Neural cell (in vitro differentiated cells): ENCODE data around the gene C1orf50. TPM values are rescaled to one million over a fixed set of nuclear protein-coding genes. Genes with fewer than 3 reads are reported as not detected.

Experiments
- H2AFZ ChIP-seq: fragments of 200-600, 300-800 bp; sonication (generic), shearing (Covaris generic); 2 replicates; pipeline ENCODE4 v1.6.0; 2014; ENCODE audit warnings: low read depth, mild to moderate bottlenecking, antibody characterized with exemption, low read length, moderate library complexity
- H3F3A ChIP-seq: fragments of 200-600 bp; shearing (Covaris generic); 2 replicates; pipeline ENCODE4 v1.6.1; 2016; ENCODE audit warnings: mild to moderate bottlenecking, moderate library complexity, mixed read lengths, antibody characterized with exemption, low read length; ENCODE audit not compliant: insufficient read depth, poor library complexity, severe bottlenecking
- H3K27ac ChIP-seq: fragments of 200-600, 300-800 bp; sonication (generic), shearing (Covaris generic); 2 replicates; pipeline ENCODE4 v1.5.1; 2014; ENCODE audit warnings: mild to moderate bottlenecking, low read length, moderate library complexity
- H3K27me3 ChIP-seq: fragments of 300-800, 200-600 bp; sonication (generic), shearing (Covaris generic); 2 replicates; pipeline ENCODE4 v1.6.0; 2014; ENCODE audit warnings: mild to moderate bottlenecking, low read depth, low read length, moderate library complexity; ENCODE audit not compliant: insufficient read depth
- H3K36me3 ChIP-seq: fragments of 300-800, 200-600 bp; sonication (generic), shearing (Covaris generic); 2 replicates; pipeline ENCODE4 v1.5.1; 2014; ENCODE audit warnings: mild to moderate bottlenecking, antibody characterized with exemption, low read length, moderate library complexity; ENCODE audit not compliant: insufficient read depth
- H3K4me2 ChIP-seq: fragments of 300-800, 200-600 bp; sonication (generic), shearing (Covaris generic); 2 replicates; pipeline ENCODE4 v1.6.0; 2014; ENCODE audit warnings: mild to moderate bottlenecking, low read length
- H3K4me3 ChIP-seq: fragments of 300-800, 200-600 bp; sonication (generic), shearing (Covaris generic); 2 replicates; pipeline ENCODE4 v1.5.1; 2014; ENCODE audit warnings: mild to moderate bottlenecking, low read length, moderate library complexity
- H3K79me2 ChIP-seq: fragments of 200-600 bp; shearing (Covaris generic); replicated peaks from 2 replicates; pipeline ENCODE4 v1.6.0; 2014; ENCODE audit warnings: mild to moderate bottlenecking, low read length, moderate library complexity; ENCODE audit not compliant: insufficient read depth
- H3K9ac ChIP-seq: fragments of 300-800, 200-600 bp; sonication (generic), shearing (Covaris generic); 2 replicates; pipeline ENCODE4 v1.6.1; 2016; ENCODE audit warnings: mild to moderate bottlenecking, low read length, mixed read lengths
- H3K9me2 ChIP-seq: fragments of 200-600 bp; shearing (Covaris generic); 2 replicates; pipeline ENCODE4 v1.6.1; 2016; ENCODE audit warnings: mild to moderate bottlenecking, low read length, mixed read lengths; ENCODE audit not compliant: insufficient read depth
- H3K9me3 ChIP-seq: fragments of 200-600, 300-800 bp; sonication (generic), shearing (Covaris generic); 2 replicates; pipeline ENCODE4 v1.6.1; 2016; ENCODE audit warnings: mild to moderate bottlenecking, mixed run types, low read length, moderate library complexity, mixed read lengths
- H4K20me1 ChIP-seq: fragments of 200-600 bp; shearing (Covaris generic); 2 replicates; pipeline ENCODE4 v1.6.1; 2016; ENCODE audit warnings: mild to moderate bottlenecking, mixed run types; ENCODE audit not compliant: insufficient read depth
- EZH2 ChIP-seq: fragments of 200-600, 300-800 bp; shearing (Covaris generic), sonication (generic); IDR thresholded peaks from 2 replicates; pipeline ENCODE4 v1.6.1; 2014; ENCODE audit warnings: antibody characterized with exemption, low read length, borderline replicate concordance, mild to moderate bottlenecking; ENCODE audit not compliant: insufficient read depth, poor library complexity, severe bottlenecking
- MXI1 ChIP-seq: fragments of 450-650 bp; conservative IDR thresholded peaks from 2 replicates; pipeline ENCODE4 v1.6.1; 2014; ENCODE audit warnings: antibody characterized with exemption, mild to moderate bottlenecking; ENCODE audit not compliant: poor library complexity, severe bottlenecking
- POLR2AphosphoS5 ChIP-seq: IDR thresholded peaks from 2 replicates; pipeline ENCODE4 v1.6.1; 2012
- RAD21 ChIP-seq: fragments of 450-650 bp; conservative IDR thresholded peaks from 2 replicates; pipeline ENCODE4 v1.6.1; 2014; ENCODE audit warnings: antibody characterized with exemption, mild to moderate bottlenecking, moderate library complexity
- SMC3 ChIP-seq: fragments of 450-650 bp; conservative IDR thresholded peaks from 2 replicates; pipeline ENCODE4 v1.6.1; 2014; ENCODE audit warnings: antibody characterized with exemption, mild to moderate bottlenecking, moderate library complexity; ENCODE audit not compliant: poor library complexity
- TAF1 ChIP-seq: IDR thresholded peaks from 2 replicates; pipeline ENCODE4 v1.6.1; 2012; ENCODE audit warnings: low read depth
- polyA plus RNA-seq: library from polyadenylated mRNA; depleted of rRNA; stranded (reverse); fragments of >200 nt; gene quantifications from 2 replicates; pipeline ENCODE4 v1.2.3, GENCODE V29; 2014
- TF ChIP-seq, protein P1 (sequence below): IDR thresholded peaks from 2 replicates; pipeline ENCODE4 v1.6.1; 2012; ENCODE audit warnings: borderline replicate concordance
- TF ChIP-seq, protein P2 (sequence below): fragments of 450-650 bp; IDR thresholded peaks from 2 replicates; pipeline ENCODE4 v1.5.1; 2014; ENCODE audit warnings: antibody characterized with exemption, mild to moderate bottlenecking, moderate library complexity; ENCODE audit not compliant: poor library complexity, severe bottlenecking

The C1orf50 gene
- polyA plus RNA-seq, 1 donor from 2014 or later, result 26.7 TPM

DNA sequence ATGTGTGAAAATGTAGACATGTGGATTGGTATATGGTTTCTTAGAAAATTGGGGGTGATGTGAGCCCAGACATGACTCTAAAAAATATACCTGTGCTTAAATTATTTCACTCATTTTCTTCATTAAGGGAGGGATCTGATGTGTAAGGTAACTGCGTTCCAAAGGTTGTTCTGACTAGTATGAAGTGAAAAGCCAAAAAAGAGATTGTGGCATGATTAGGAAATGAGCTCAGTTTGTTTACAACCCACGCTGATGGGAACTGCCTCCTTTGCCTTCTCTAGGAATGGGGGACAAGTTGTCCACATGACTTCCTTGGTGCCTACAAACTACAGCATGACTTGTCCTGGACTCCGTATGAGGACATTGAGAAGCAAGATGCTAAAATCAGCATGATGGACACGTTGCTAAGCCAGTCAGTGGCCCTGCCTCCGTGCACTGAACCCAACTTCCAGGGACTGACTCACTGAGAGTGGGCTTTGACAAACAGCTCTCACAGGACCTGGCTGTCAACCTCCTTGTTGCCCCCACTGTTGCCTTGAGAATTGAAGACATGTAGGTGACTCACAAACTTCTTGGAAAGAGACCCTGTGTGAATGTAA lies 8.0 kb downstream of the C1orf50 start:
- Histone ChIP-seq H3K9me2 (no peaks in the 10 kb centered on the region), H3K27me3 (no peaks in the 10 kb centered on the region), H3K9ac (no peak overlapping the region), H3K36me3 (peaks cover 15% of the 10 kb centered on the region), H2AFZ (no peak overlapping the region), H3K27ac (no peak overlapping the region), H3K4me2 (no peak overlapping the region), H3F3A (no peaks in the 10 kb centered on the region), H3K9me3 (no peaks in the 10 kb centered on the region), H3K79me2 (peaks cover 20% of the 10 kb centered on the region), H4K20me1 (no peaks in the 10 kb centered on the region), H3K4me3 (no peak overlapping the region)
- no peak for TF ChIP-seq SMC3
- TF ChIP-seq, protein P1, sequence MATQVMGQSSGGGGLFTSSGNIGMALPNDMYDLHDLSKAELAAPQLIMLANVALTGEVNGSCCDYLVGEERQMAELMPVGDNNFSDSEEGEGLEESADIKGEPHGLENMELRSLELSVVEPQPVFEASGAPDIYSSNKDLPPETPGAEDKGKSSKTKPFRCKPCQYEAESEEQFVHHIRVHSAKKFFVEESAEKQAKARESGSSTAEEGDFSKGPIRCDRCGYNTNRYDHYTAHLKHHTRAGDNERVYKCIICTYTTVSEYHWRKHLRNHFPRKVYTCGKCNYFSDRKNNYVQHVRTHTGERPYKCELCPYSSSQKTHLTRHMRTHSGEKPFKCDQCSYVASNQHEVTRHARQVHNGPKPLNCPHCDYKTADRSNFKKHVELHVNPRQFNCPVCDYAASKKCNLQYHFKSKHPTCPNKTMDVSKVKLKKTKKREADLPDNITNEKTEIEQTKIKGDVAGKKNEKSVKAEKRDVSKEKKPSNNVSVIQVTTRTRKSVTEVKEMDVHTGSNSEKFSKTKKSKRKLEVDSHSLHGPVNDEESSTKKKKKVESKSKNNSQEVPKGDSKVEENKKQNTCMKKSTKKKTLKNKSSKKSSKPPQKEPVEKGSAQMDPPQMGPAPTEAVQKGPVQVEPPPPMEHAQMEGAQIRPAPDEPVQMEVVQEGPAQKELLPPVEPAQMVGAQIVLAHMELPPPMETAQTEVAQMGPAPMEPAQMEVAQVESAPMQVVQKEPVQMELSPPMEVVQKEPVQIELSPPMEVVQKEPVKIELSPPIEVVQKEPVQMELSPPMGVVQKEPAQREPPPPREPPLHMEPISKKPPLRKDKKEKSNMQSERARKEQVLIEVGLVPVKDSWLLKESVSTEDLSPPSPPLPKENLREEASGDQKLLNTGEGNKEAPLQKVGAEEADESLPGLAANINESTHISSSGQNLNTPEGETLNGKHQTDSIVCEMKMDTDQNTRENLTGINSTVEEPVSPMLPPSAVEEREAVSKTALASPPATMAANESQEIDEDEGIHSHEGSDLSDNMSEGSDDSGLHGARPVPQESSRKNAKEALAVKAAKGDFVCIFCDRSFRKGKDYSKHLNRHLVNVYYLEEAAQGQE, result no peak
- TF ChIP-seq, protein P2, sequence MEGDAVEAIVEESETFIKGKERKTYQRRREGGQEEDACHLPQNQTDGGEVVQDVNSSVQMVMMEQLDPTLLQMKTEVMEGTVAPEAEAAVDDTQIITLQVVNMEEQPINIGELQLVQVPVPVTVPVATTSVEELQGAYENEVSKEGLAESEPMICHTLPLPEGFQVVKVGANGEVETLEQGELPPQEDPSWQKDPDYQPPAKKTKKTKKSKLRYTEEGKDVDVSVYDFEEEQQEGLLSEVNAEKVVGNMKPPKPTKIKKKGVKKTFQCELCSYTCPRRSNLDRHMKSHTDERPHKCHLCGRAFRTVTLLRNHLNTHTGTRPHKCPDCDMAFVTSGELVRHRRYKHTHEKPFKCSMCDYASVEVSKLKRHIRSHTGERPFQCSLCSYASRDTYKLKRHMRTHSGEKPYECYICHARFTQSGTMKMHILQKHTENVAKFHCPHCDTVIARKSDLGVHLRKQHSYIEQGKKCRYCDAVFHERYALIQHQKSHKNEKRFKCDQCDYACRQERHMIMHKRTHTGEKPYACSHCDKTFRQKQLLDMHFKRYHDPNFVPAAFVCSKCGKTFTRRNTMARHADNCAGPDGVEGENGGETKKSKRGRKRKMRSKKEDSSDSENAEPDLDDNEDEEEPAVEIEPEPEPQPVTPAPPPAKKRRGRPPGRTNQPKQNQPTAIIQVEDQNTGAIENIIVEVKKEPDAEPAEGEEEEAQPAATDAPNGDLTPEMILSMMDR, result no peak
- no peak for TF ChIP-seq MXI1
- no peak for TF ChIP-seq POLR2AphosphoS5

DNA sequence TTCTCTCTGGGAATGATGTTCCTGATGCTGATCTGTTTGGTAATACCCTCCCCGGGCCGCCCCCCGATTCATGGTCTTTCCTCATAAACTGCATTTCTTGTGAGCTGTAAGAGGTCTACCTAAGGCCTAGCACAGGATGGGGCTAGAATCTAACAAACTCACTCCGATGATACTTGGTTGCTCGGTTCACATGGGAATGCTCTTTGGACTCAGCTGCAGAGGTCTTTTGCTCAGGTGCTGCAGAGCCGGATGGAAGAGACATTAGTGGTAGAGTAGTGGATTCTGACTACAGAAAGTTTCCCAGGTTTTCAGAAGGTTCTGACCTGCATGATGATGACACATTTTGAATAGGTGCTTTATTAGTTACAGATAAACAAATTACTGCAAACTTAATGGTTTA lies 9.5 kb downstream of the C1orf50 start:
- Histone ChIP-seq H3K27ac (no peak overlapping the region), H3F3A (no peaks in the 10 kb centered on the region), H2AFZ (no peak overlapping the region), H3K9me3 (no peaks in the 10 kb centered on the region), H3K9me2 (no peaks in the 10 kb centered on the region), H3K4me2 (no peak overlapping the region), H3K36me3 (peaks cover 15% of the 10 kb centered on the region), H3K4me3 (no peak overlapping the region), H4K20me1 (no peaks in the 10 kb centered on the region), H3K79me2 (peaks cover 8% of the 10 kb centered on the region), H3K9ac (no peak overlapping the region), H3K27me3 (no peaks in the 10 kb centered on the region)
- no peak for TF ChIP-seq POLR2AphosphoS5
- TF ChIP-seq MXI1, result no peak
- TF ChIP-seq EZH2, result no peak
- no peak for TF ChIP-seq SMC3
- TF ChIP-seq RAD21, result no peak
- TF ChIP-seq TAF1, result no peak
- TF ChIP-seq, protein P1, result no peak
